ENCODE measurements around the gene TEX54.

Gene TEX54

DNA sequence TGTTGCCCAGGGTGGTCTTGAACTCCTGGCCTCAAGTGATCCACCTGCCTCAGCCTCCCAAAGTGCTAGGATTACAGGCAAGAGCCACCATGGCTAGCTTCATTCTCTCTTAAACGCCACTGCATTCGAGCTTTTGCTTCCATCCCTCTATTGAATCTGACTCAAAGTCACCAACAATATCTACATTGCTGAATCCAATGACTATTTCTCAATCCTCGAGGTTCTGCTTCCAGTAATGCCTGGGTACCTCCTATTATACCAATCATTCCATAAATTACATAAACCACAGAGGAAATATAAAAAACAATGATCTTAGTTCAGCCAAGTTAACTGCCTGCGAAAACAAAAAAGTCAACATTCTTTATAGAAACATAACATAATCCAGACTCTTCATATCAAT is 15.5 kb downstream of the TEX54 start:
- H3K4me3 ChIP-seq (ENCODE audit: low read length): no peak overlapping the region
- DNase-seq (ENCODE audit: low read depth): no peak
- TF ChIP-seq, protein P1, sequence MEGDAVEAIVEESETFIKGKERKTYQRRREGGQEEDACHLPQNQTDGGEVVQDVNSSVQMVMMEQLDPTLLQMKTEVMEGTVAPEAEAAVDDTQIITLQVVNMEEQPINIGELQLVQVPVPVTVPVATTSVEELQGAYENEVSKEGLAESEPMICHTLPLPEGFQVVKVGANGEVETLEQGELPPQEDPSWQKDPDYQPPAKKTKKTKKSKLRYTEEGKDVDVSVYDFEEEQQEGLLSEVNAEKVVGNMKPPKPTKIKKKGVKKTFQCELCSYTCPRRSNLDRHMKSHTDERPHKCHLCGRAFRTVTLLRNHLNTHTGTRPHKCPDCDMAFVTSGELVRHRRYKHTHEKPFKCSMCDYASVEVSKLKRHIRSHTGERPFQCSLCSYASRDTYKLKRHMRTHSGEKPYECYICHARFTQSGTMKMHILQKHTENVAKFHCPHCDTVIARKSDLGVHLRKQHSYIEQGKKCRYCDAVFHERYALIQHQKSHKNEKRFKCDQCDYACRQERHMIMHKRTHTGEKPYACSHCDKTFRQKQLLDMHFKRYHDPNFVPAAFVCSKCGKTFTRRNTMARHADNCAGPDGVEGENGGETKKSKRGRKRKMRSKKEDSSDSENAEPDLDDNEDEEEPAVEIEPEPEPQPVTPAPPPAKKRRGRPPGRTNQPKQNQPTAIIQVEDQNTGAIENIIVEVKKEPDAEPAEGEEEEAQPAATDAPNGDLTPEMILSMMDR (IDR thresholded peaks at IDR 0.05; ENCODE audit: insufficient read depth, low read depth, low read length, missing control alignments): no peak

DNA sequence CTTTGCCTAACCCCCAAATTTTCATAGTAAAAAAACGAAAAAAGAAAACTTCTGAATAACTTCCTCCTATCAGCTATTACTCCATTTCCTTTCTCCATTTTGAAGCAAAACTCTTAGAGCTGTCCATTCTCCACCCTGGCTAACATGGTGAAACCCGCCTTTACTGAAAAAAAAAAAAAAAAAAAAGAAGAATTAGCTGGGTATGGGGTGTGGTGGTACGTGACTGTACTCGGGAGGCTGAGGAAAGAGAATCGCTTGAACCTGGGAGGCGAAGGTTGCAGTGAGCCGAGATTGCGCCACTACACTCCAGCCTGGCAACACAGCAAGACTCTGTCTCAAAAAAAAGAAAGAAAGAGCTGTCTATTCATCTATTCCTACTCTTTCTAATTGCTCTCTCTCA is 16.1 kb downstream of the TEX54 start:
- DNase-seq (ENCODE audit: low read depth): no peak
- no peak overlapping the region for H3K4me3 ChIP-seq (ENCODE audit: low read length)
- TF ChIP-seq, protein P1 (IDR thresholded peaks at IDR 0.05; ENCODE audit: insufficient read depth, low read depth, low read length, missing control alignments): no peak

DNA sequence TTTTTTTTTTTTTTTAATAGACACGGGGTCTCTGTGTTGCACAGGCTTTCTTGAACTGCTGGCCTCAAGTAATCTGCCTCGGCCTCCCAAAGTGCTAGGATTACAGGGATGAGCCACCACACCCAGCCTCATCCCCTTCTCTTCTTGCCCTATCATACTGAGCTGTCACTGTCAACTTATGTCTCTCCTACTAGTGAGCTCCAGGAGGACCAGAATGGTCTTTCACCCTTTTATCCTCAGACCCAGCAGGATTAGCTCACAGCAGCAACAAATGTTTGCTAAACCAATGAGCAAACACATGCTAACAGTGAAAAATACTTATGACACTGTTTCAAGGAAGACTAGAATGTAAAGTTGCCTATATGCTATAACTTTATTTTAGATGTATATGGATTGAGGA is 21.0 kb downstream of the TEX54 start:
- DNase-seq (ENCODE audit: low read depth): no peak

DNA sequence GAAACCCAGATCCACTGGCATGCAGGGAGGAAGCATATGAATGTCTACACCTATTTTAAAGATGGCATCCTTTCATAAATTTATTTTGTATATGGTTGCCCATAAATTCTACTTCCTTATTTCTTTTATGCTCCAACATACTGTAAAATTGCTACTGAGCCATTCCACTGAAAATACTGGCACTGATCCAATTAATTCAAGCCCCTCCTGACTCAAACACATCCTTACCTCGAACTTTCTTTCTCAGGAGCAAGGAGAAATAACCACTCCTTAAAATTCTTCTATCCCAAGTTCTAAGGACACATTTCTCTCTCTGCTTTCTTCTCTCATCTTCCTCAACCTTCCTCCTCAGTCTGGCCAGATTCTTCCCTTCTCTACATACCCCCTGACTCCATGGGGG is 21.9 kb downstream of the TEX54 start:
- no peak for DNase-seq (ENCODE audit: low read depth)
- H3K4me3 ChIP-seq (ENCODE audit: low read length): no peak overlapping the region

More for the DNA sequence above, 21.0 kb downstream of the TEX54 start:
- H3K4me3 ChIP-seq (ENCODE audit: low read length): no peak overlapping the region
- TF ChIP-seq, protein P1 (IDR thresholded peaks at IDR 0.05; ENCODE audit: insufficient read depth, low read depth, low read length, missing control alignments): no peak

DNA sequence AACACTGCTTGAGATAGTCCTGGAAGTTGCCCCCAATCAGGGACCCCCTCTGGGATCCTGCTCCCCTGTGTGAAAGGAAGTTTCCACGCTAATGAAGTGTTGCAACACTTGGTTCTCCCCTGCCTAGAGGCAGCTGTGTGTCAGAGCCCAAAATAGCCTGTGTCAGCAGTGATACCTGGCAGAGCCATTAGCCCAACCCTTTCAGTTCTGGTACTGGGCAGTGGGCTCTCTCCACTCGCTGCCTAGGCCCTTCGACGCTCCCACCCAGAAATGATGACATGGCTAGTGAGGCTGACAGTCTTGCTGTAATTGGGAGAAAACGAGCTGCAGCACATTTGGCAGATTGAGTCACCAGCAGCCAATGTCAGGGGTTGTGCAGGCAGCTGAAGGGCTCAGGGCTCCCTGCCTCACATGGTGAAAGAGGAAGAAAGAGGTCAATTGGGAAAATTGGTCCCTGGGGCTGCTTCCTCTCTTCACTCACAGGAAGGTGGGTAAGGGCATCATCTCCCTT is 26.0 kb downstream of the TEX54 start:
- H3K4me3 ChIP-seq (ENCODE audit: low read length): no peak overlapping the region
- peak; percentile 81 for DNase-seq (ENCODE audit: low read depth)
- TF ChIP-seq, protein P1 (IDR thresholded peaks at IDR 0.05; ENCODE audit: insufficient read depth, low read depth, low read length, missing control alignments): no peak

More for the DNA sequence above, 21.9 kb downstream of the TEX54 start:
- TF ChIP-seq, protein P1 (IDR thresholded peaks at IDR 0.05; ENCODE audit: insufficient read depth, low read depth, low read length, missing control alignments): no peak

DNA sequence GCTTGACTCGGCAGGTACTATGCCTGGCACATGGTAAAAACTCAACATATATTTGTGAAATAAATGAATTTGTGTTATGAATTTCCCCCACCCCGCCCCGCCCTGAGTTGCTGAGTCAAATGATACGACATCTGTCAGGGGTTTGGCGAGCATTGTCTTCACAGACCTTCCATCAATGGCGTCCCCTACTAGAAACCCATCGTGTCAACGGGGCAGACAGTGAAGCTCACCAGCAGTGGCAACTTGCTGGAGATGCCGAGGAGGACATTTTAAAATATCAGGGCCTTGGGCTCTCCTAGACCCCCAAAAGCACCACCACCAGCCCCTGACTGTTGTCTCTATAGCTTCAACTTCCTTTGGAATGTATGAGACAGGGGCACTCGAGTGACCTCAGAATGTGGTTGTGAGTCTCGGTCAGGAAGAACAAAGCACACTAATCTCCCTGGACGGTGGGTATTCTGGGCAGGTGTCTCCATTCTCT is 26.6 kb downstream of the TEX54 start:
- peak; percentile 54 for DNase-seq (ENCODE audit: low read depth)
- peak overlapping the region; percentile 89 for H3K4me3 ChIP-seq (ENCODE audit: low read length)
- TF ChIP-seq, protein P1 (IDR thresholded peaks at IDR 0.05; ENCODE audit: insufficient read depth, low read depth, low read length, missing control alignments): no peak
